GM12878 (cell line): Measurements from ENCODE around the gene TMEM94. TPM values are rescaled to one million over a fixed set of nuclear protein-coding genes. Genes with fewer than 3 reads are reported as not detected.

ENCODE experiments used
- ATAC-seq: fragments of 200-7000 bp; cut with Tn5 transposase; 3 replicates; pipeline ENCODE4 v1.9.1; 2020; ENCODE audit warnings: mild to moderate bottlenecking, moderate library complexity
- BruUV-seq: library from RNA; stranded (reverse); fragments of 400-500 nt; replicated peaks from 2 replicates; lab custom pipeline; 2021; lab: Mats Ljungman, UMichigan
- CTCF ChIA-PET: fragments of 300-600 bp; sonication (Branson Sonifier 250); formaldehyde crosslinking; extraction: SDS; loops from one replicate; lab custom pipeline; 2021; ENCODE audit warnings: inconsistent platforms; lab: Yijun Ruan, JAX
- POLR2A ChIA-PET: fragments of 350-600 bp; formaldehyde crosslinking; extraction: SDS; loops from one replicate; lab custom pipeline; 2021; ENCODE audit warnings: inconsistent platforms; lab: Charles Lee
- RAD21 ChIA-PET: fragments of 300-600 bp; sonication (Branson Sonifier 250); formaldehyde crosslinking; loops from one replicate; lab custom pipeline; 2023; ENCODE audit warnings: antibody characterized with exemption; ENCODE audit not compliant: unreplicated experiment; lab: Charles Lee
- SMC1A ChIA-PET: fragments of 300-600 bp; sonication (Branson Sonifier 250); formaldehyde crosslinking; loops from one replicate; lab custom pipeline; 2023; ENCODE audit not compliant: unreplicated experiment, uncharacterized antibody; lab: Charles Lee
- DNase-seq: peaks from one replicate; pipeline ENCODE4 v3.0.0-alpha.2; 2011; ENCODE audit warnings: low read depth, low spot score
- FAIRE-seq: peaks from 3 replicates; lab custom pipeline; 2011; peaks lifted over from hg19 to GRCh38; lab: Jason Lieb, UNC
- H2AFZ ChIP-seq: 2 replicates; pipeline ENCODE4 v1.6.0; 2011; ENCODE audit warnings: low read depth, low read length, control low read depth; ENCODE audit not compliant: control insufficient read depth
- H3K27ac ChIP-seq: 2 replicates; pipeline ENCODE4 v1.5.1; 2011; ENCODE audit warnings: control low read depth; ENCODE audit not compliant: control insufficient read depth, insufficient read depth
- H3K27me3 ChIP-seq, 2 experiments: replicated peaks in 1 of 2; 2 replicates each; pipeline versions ENCODE4 v1.6.0 to v1.6.1; 2011; ENCODE audit warnings: low read length in 1 of 2; ENCODE audit not compliant: control insufficient read depth in 2 of 2, insufficient read depth in 2 of 2
- H3K36me3 ChIP-seq, 2 experiments: 2 replicates each; pipeline ENCODE4 v1.5.1; 2011; ENCODE audit warnings: low read length in 1 of 2; ENCODE audit not compliant: control insufficient read depth in 2 of 2, insufficient read depth in 2 of 2
- H3K4me1 ChIP-seq: 2 replicates; pipeline ENCODE4 v1.6.1; 2011; ENCODE audit warnings: mild to moderate bottlenecking, low read length, moderate library complexity, mixed read lengths; ENCODE audit not compliant: control insufficient read depth, insufficient read depth
- H3K4me2 ChIP-seq: 2 replicates; pipeline ENCODE4 v1.6.0; 2011; ENCODE audit warnings: control low read depth; ENCODE audit not compliant: control insufficient read depth, insufficient read depth
- H3K4me3 ChIP-seq: fragments of 200-600 bp; sonication (generic); 2 replicates; pipeline ENCODE4 v1.5.1; 2016
- H3K79me2 ChIP-seq: 2 replicates; pipeline ENCODE4 v1.6.0; 2011; ENCODE audit warnings: low read length; ENCODE audit not compliant: control insufficient read depth, insufficient read depth
- H3K9ac ChIP-seq: 2 replicates; pipeline ENCODE4 v1.8.0; 2011; ENCODE audit warnings: low read length, control low read depth, mixed read lengths; ENCODE audit not compliant: control insufficient read depth, insufficient read depth
- H3K9me3 ChIP-seq: replicated peaks from 3 replicates; pipeline ENCODE4 v1.5.1; 2011; ENCODE audit warnings: mild to moderate bottlenecking, low read length; ENCODE audit not compliant: control insufficient read depth, insufficient read depth
- H4K20me1 ChIP-seq: 2 replicates; pipeline ENCODE4 v1.6.0; 2011; ENCODE audit not compliant: control insufficient read depth, insufficient read depth
- TARDBP ChIP-seq: IDR thresholded peaks from 2 replicates; pipeline ENCODE4 v1.6.1; 2016; ENCODE audit warnings: borderline replicate concordance
- TCF7 ChIP-seq: IDR thresholded peaks from 2 replicates; pipeline ENCODE4 v1.6.1; 2014; ENCODE audit warnings: antibody characterized with exemption, borderline replicate concordance
- WRNIP1 ChIP-seq: IDR thresholded peaks from 2 replicates; pipeline ENCODE4 v1.6.1; 2011; ENCODE audit warnings: low read depth, low read length, improper control_type of control experiment, borderline replicate concordance
- WGBS: methylation state at CpG from one replicate; pipeline ENCODE4 v1.1.6; 2016; ENCODE audit warnings: low lambda C conversion rate; ENCODE audit not compliant: insufficient replicate concordance, insufficient coverage; ENCODE audit errors: missing lambda C conversion rate; 5-methylcytosine and 5-hydroxymethylcytosine counted together
- in situ Hi-C: fragments of 300-500 bp; cut with MboI; formaldehyde crosslinking; loops from 9 replicates; pipeline ENCODE4 v1.14.3; 2018; ENCODE audit warnings: mixed read lengths
- intact Hi-C: fragments of 100-400 bp; cut with micrococcal nuclease; formaldehyde crosslinking; loops from one replicate; pipeline ENCODE4 v1.14.2; 2022; ENCODE audit not compliant: unreplicated experiment
- polyA plus RNA-seq, 11 experiments: library from polyadenylated mRNA; depleted of rRNA in 4 of 11; unstranded in 6 of 11; stranded (reverse) in 5 of 11; fragments of >200 nt; fragmentation: Nextera tagmentation in 4 of 11; fragmentation: Illumina TruSeq in 1 of 11; extraction: Ambion mirVana in 4 of 11; extraction: Trizol in 1 of 11; gene quantifications; 1 replicate in 1 of 11; 2 replicates in 10 of 11; pipeline versions ENCODE4 v1.2.1 to v1.2.3, GENCODE V29; 2011 to 2016; ENCODE audit warnings: inconsistent platforms in 2 of 11, missing spikeins in 2 of 11, low read depth in 1 of 11
- total RNA-seq, 4 experiments: library from RNA; depleted of rRNA in 3 of 4; stranded (reverse); fragments of >200 nt in 3 of 4; fragmentation: Illumina TruSeq in 1 of 4; extraction: Trizol in 1 of 4; gene quantifications; 2 replicates each; pipeline versions ENCODE4 v1.2.1 to v1.2.3, GENCODE V29; 2013 to 2021
- TF ChIP-seq, protein P1 (sequence below): fragments of 450-650 bp; IDR thresholded peaks from 2 replicates; pipeline ENCODE4 v1.6.1; 2016; ENCODE audit warnings: mild to moderate bottlenecking, moderate library complexity, borderline replicate concordance
- TF ChIP-seq, protein P2 (sequence below): fragments of 450-650 bp; conservative IDR thresholded peaks from 2 replicates; pipeline ENCODE4 v1.6.1; 2017; ENCODE audit warnings: mild to moderate bottlenecking, moderate library complexity
- TF ChIP-seq, protein P3 (sequence below): IDR thresholded peaks from 2 replicates; pipeline ENCODE4 v1.6.1; 2011; ENCODE audit warnings: borderline replicate concordance, low read depth, mild to moderate bottlenecking, moderate library complexity, mixed read lengths, low read length; ENCODE audit not compliant: insufficient read depth; ENCODE audit errors: extremely low read length
- TF ChIP-seq, protein P4 (sequence below): fragments of 150-350 bp; IDR thresholded peaks from 2 replicates; pipeline ENCODE4 v1.6.1; 2016; ENCODE audit warnings: low read depth, low read length
- TF ChIP-seq, protein P5 (sequence below): fragments of 450-650 bp; IDR thresholded peaks from 2 replicates; pipeline ENCODE4 v1.6.1; 2017; ENCODE audit warnings: borderline replicate concordance

The TMEM94 gene
- total and polyA plus RNA-seq, 10 of the 15 experiments (the other 5 are each of a cell fraction or from before 2014, with no cell fraction given), result 0.31 to 70.7 (median 24.4) TPM

DNA sequence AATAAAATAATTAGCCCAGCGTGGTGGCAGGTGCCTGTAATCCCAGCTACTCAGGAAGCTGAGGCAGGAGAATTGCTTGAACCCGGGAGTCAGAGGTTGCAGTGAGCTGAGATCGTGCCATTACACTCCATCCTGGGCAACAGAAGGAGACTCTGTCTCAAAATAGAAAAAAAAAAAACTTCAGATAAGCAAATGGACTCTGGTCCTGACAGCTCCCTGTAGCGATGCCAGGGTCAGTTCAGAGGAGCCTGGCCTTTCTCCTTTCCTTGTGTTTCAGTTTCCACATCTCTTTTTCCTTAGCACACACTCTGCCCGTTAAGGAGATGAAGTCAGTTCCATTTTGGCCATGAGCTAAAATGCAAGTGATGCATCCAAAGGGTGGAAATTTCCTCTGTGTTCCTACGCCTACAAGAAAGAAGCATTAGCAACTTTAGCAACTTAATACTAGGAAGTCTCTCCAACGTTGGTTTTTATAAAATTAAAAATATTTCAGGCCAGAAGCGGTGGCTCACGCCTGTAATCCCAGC is 39.3 kb upstream of the TMEM94 start (continued):
- TF ChIP-seq, protein P1, sequence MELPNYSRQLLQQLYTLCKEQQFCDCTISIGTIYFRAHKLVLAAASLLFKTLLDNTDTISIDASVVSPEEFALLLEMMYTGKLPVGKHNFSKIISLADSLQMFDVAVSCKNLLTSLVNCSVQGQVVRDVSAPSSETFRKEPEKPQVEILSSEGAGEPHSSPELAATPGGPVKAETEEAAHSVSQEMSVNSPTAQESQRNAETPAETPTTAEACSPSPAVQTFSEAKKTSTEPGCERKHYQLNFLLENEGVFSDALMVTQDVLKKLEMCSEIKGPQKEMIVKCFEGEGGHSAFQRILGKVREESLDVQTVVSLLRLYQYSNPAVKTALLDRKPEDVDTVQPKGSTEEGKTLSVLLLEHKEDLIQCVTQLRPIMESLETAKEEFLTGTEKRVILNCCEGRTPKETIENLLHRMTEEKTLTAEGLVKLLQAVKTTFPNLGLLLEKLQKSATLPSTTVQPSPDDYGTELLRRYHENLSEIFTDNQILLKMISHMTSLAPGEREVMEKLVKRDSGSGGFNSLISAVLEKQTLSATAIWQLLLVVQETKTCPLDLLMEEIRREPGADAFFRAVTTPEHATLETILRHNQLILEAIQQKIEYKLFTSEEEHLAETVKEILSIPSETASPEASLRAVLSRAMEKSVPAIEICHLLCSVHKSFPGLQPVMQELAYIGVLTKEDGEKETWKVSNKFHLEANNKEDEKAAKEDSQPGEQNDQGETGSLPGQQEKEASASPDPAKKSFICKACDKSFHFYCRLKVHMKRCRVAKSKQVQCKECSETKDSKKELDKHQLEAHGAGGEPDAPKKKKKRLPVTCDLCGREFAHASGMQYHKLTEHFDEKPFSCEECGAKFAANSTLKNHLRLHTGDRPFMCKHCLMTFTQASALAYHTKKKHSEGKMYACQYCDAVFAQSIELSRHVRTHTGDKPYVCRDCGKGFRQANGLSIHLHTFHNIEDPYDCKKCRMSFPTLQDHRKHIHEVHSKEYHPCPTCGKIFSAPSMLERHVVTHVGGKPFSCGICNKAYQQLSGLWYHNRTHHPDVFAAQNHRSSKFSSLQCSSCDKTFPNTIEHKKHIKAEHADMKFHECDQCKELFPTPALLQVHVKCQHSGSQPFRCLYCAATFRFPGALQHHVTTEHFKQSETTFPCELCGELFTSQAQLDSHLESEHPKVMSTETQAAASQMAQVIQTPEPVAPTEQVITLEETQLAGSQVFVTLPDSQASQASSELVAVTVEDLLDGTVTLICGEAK, result no peak
- TF ChIP-seq TCF7, result no peak

DNA sequence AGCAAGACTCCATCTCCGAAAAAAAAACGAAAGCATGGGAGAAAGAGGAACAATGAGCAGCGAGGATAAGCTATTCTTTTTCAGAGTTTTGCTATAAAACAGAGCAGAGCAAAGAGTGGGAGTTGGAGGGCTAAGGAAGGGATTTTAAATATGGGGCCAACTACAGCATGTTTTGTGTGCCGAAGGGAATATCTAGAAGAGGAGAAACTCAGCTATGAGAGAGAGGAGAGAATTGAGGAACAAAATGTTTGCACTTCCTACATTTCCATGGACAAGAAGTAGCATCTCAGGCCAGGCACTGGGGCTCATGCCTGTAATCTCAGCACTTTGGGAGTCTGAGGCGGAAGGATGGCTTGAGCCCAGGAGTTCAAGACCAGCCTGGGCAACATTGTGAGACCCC is 37.9 kb upstream of the TMEM94 start:
- Histone ChIP-seq H2AFZ (no peak overlapping the region), H3K4me1 (no peaks in the 10 kb centered on the region), H3K9ac (no peak overlapping the region), H3K36me3 (no peaks in the 10 kb centered on the region), H3K4me2 (no peak overlapping the region), H4K20me1 (no peaks in the 10 kb centered on the region), H3K9me3 (no peaks in the 10 kb centered on the region), H3K27me3 (no peaks in the 10 kb centered on the region), H3K79me2 (no peaks in the 10 kb centered on the region), H3K4me3 (no peak overlapping the region), H3K27ac (no peak overlapping the region)
- ChIA-PET RAD21 (interaction anchor here (1.1 to 1.4 kb wide), 2 partner anchors 129 to 147 kb away, joined by 4 read pairs; partner anchors contain the start of genes MIF4GD and SLC25A19), SMC1A (interaction anchor here (1.2 kb wide), 1 partner anchor 90 kb away, joined by 4 read pairs; no protein-coding TSS in a partner anchor), POLR2A (interaction anchor here (0.6 kb wide), 1 partner anchor 15 kb away, joined by 3 read pairs; no protein-coding TSS in a partner anchor), CTCF (interaction anchor here (0.6 to 1.5 kb wide), 5 partner anchors 24 to 457 kb away, joined by 3 to 6 read pairs (median 3); no protein-coding TSS in a partner anchor)
- no TSS peak for BruUV-seq
- intact Hi-C loops (loop anchor here (10.0 kb wide), 1 partner anchor 454 kb away; no protein-coding TSS in a partner anchor), in situ Hi-C loops (no loop called here)
- 29% methylated on average over 5 of the region's 5 CpGs for WGBS
- DNase-seq, result no peak
- ATAC-seq, result no peak
- FAIRE-seq, result no peak
- TF ChIP-seq, protein P2, sequence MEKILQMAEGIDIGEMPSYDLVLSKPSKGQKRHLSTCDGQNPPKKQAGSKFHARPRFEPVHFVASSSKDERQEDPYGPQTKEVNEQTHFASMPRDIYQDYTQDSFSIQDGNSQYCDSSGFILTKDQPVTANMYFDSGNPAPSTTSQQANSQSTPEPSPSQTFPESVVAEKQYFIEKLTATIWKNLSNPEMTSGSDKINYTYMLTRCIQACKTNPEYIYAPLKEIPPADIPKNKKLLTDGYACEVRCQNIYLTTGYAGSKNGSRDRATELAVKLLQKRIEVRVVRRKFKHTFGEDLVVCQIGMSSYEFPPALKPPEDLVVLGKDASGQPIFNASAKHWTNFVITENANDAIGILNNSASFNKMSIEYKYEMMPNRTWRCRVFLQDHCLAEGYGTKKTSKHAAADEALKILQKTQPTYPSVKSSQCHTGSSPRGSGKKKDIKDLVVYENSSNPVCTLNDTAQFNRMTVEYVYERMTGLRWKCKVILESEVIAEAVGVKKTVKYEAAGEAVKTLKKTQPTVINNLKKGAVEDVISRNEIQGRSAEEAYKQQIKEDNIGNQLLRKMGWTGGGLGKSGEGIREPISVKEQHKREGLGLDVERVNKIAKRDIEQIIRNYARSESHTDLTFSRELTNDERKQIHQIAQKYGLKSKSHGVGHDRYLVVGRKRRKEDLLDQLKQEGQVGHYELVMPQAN, result no peak
- TF ChIP-seq, protein P3, sequence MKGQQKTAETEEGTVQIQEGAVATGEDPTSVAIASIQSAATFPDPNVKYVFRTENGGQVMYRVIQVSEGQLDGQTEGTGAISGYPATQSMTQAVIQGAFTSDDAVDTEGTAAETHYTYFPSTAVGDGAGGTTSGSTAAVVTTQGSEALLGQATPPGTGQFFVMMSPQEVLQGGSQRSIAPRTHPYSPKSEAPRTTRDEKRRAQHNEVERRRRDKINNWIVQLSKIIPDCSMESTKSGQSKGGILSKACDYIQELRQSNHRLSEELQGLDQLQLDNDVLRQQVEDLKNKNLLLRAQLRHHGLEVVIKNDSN, result no peak
- TF ChIP-seq, protein P4, sequence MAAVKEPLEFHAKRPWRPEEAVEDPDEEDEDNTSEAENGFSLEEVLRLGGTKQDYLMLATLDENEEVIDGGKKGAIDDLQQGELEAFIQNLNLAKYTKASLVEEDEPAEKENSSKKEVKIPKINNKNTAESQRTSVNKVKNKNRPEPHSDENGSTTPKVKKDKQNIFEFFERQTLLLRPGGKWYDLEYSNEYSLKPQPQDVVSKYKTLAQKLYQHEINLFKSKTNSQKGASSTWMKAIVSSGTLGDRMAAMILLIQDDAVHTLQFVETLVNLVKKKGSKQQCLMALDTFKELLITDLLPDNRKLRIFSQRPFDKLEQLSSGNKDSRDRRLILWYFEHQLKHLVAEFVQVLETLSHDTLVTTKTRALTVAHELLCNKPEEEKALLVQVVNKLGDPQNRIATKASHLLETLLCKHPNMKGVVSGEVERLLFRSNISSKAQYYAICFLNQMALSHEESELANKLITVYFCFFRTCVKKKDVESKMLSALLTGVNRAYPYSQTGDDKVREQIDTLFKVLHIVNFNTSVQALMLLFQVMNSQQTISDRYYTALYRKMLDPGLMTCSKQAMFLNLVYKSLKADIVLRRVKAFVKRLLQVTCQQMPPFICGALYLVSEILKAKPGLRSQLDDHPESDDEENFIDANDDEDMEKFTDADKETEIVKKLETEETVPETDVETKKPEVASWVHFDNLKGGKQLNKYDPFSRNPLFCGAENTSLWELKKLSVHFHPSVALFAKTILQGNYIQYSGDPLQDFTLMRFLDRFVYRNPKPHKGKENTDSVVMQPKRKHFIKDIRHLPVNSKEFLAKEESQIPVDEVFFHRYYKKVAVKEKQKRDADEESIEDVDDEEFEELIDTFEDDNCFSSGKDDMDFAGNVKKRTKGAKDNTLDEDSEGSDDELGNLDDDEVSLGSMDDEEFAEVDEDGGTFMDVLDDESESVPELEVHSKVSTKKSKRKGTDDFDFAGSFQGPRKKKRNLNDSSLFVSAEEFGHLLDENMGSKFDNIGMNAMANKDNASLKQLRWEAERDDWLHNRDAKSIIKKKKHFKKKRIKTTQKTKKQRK, result no peak
- TF ChIP-seq WRNIP1 (no peak), TARDBP (no peak)
- TF ChIP-seq, protein P5, sequence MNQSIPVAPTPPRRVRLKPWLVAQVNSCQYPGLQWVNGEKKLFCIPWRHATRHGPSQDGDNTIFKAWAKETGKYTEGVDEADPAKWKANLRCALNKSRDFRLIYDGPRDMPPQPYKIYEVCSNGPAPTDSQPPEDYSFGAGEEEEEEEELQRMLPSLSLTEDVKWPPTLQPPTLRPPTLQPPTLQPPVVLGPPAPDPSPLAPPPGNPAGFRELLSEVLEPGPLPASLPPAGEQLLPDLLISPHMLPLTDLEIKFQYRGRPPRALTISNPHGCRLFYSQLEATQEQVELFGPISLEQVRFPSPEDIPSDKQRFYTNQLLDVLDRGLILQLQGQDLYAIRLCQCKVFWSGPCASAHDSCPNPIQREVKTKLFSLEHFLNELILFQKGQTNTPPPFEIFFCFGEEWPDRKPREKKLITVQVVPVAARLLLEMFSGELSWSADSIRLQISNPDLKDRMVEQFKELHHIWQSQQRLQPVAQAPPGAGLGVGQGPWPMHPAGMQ, result no peak
